DMS114 treated with DMSO at 0.1 percent for 48 hours (cell line): ENCODE data around the gene TPTE.
"Not testable (repeated sequence)": the region's sequence is repeated elsewhere in the genome, so short reads cannot be mapped to it uniquely, and the experiment has no call there.

Experiments
- DNase-seq: peaks from one replicate; lab custom pipeline; 2025; ENCODE audit not compliant: unreplicated experiment; lab: John Stamatoyannopoulos, UW

TPTE gene

GRCh38 chr21:10616535-10616934, 95.2 kb downstream of the TPTE start:
- no peak for DNase-seq

- DNase-seq: not testable (repeated sequence)
Measured at GRCh38 chr21:10617133-10617752, 95.9 kb downstream of the TPTE start.

- DNase-seq: no peak
Measured at GRCh38 chr21:10627316-10627863, 106.0 kb downstream of the TPTE start.

- not testable (repeated sequence) for DNase-seq
Measured at GRCh38 chr21:10629239-10629638, 107.9 kb downstream of the TPTE start.

GRCh38 chr21:10630829-10631228, 109.4 kb downstream of the TPTE start:
- not testable (repeated sequence) for DNase-seq

- not testable (repeated sequence) for DNase-seq
Measured at GRCh38 chr21:10631316-10631715, 109.9 kb downstream of the TPTE start.

- not testable (repeated sequence) for DNase-seq
Measured at GRCh38 chr21:10638144-10638543, 116.8 kb downstream of the TPTE start.

- no peak for DNase-seq
Measured at GRCh38 chr21:10639123-10639522, 117.7 kb downstream of the TPTE start.

GRCh38 chr21:10639746-10640145, 118.4 kb downstream of the TPTE start:
- DNase-seq: not testable (repeated sequence)

GRCh38 chr21:10640446-10640845, 119.1 kb downstream of the TPTE start:
- no peak for DNase-seq

- no peak for DNase-seq
Measured at GRCh38 chr21:10641107-10641506, 119.7 kb downstream of the TPTE start.

- not testable (repeated sequence) for DNase-seq
Measured at GRCh38 chr21:10645667-10646066, 124.3 kb downstream of the TPTE start.

GRCh38 chr21:10649350-10650149, 128.2 kb downstream of the TPTE start:
- DNase-seq: not testable (repeated sequence)

- DNase-seq: not testable (repeated sequence)
Measured at GRCh38 chr21:10650297-10650696, 128.9 kb downstream of the TPTE start.
